Transverse colon (tissue), 4 donors: ENCODE data around the gene DNAJB8.

Experiments
- POLR2A ChIP-seq: fragments of 450-650 bp; IDR thresholded peaks from one replicate; pipeline ENCODE4 v1.6.1; 2016; ENCODE audit warnings: antibody characterized with exemption, mild to moderate bottlenecking, moderate library complexity
- POLR2AphosphoS5 ChIP-seq, 3 donors: sonication (generic); formaldehyde crosslinking; IDR thresholded peaks; one replicate each; pipeline ENCODE4 v1.6.1; 2016; ENCODE audit warnings: antibody characterized with exemption in 3 of 3
- TF ChIP-seq, protein P1 (sequence below), 5 experiments: fragments of 200-600 bp in 3 of 5; fragments of 450-650 bp in 2 of 5; sonication (generic) in 3 of 5; IDR thresholded peaks; 1 replicate in 2 of 5; 2 replicates in 3 of 5; pipeline ENCODE4 v1.5.1; 2016 to 2017; ENCODE audit warnings: antibody characterized with exemption in 5 of 5, inconsistent platforms in 3 of 5, mild to moderate bottlenecking in 2 of 5, moderate library complexity in 1 of 5

DNA sequence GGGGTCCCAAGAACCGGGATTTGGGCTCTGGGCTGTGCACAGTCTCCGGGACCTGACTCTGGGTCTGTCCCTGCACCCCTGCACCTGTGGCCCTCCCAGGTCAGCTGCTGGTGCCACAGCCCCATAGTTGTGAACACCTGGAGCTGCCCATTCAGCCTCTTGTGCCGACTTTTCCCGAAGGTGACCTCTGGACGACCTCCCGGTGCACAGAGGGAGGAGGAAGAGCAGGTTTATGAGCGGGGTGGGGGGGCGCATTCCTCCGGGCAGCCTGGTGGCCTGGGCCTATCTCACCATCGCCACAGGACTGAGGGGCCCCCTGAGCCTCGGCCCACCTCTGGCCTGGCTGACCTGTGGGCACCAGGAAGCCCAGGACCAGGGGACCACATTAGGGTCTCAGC is 45.3 kb downstream of the DNAJB8 start:
- TF ChIP-seq POLR2A = no peak
- TF ChIP-seq POLR2AphosphoS5 (IDR thresholded peaks at IDR 0.05) = no peak
- TF ChIP-seq, protein P1, sequence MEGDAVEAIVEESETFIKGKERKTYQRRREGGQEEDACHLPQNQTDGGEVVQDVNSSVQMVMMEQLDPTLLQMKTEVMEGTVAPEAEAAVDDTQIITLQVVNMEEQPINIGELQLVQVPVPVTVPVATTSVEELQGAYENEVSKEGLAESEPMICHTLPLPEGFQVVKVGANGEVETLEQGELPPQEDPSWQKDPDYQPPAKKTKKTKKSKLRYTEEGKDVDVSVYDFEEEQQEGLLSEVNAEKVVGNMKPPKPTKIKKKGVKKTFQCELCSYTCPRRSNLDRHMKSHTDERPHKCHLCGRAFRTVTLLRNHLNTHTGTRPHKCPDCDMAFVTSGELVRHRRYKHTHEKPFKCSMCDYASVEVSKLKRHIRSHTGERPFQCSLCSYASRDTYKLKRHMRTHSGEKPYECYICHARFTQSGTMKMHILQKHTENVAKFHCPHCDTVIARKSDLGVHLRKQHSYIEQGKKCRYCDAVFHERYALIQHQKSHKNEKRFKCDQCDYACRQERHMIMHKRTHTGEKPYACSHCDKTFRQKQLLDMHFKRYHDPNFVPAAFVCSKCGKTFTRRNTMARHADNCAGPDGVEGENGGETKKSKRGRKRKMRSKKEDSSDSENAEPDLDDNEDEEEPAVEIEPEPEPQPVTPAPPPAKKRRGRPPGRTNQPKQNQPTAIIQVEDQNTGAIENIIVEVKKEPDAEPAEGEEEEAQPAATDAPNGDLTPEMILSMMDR (IDR thresholded peaks at IDR 0.05) = no peak
